NK-92 (cell line): ENCODE measurements around the gene LRRC55.

ENCODE experiments used
- DNase-seq: peaks from one replicate; lab custom pipeline; 2025; ENCODE audit not compliant: unreplicated experiment; lab: John Stamatoyannopoulos, UW

LRRC55 gene, protein sequence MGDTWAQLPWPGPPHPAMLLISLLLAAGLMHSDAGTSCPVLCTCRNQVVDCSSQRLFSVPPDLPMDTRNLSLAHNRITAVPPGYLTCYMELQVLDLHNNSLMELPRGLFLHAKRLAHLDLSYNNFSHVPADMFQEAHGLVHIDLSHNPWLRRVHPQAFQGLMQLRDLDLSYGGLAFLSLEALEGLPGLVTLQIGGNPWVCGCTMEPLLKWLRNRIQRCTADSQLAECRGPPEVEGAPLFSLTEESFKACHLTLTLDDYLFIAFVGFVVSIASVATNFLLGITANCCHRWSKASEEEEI

DNA sequence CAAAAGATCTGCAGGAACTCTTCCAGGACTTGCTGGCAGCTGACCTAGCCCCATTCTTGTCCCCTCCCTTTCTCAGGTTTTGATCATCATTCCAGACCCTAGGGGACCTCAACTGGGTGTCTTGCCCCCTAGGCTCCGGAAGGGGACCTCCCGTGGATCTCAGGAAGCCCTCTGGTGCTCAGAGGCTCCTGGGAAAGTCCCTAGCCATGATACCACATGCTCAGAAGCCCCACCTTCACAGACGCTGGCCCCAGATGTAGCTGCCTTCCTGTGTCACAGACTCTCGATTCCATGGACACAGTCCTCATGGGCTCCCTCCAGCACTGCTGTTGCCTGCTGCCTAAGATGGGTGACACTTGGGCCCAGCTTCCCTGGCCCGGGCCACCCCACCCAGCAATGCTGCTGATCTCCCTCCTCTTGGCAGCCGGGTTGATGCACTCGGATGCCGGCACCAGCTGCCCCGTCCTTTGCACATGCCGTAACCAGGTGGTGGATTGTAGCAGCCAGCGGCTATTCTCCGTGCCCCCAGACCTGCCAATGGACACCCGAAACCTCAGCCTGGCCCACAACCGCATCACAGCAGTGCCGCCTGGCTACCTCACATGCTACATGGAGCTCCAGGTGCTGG lies at the start of gene LRRC55:
Gene LRRC55, plus strand, starts transcription at position 276 of the 628 bp plus-strand sequence. Its CDS starts 70 bp downstream, at position 346.
- DNase-seq = no peak

DNA sequence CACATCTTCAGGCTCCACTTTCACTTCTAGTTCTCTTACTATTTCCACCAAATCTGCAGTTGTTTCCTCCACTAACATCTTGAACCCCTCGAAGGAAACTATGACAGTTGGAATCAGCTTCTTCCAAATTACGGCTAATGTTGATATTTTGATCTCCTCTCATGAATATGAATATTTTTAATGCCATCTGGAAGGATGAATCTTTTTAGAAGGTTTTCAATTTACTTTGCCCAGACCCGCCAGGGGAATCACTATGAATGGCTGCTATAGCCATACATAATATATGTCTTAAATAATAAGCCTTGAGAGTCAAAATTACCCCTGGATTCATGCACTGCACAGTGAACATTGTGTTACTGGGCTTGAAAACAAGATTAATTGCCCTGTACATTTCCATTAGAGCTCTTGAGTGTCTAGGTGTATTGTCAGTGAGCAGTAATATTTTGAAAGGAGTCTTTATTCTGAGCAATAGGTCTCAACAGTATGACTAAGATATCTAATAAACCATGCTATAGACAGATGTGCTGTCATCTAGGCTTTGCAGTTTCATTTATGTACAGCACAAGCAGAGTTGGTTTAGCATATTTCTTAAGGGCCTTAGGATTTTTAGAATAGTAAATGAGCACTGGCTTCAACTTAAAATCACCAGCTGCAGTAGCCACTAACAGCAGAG lies 48.3 kb upstream of the LRRC55 start:
- DNase-seq = no peak

DNA sequence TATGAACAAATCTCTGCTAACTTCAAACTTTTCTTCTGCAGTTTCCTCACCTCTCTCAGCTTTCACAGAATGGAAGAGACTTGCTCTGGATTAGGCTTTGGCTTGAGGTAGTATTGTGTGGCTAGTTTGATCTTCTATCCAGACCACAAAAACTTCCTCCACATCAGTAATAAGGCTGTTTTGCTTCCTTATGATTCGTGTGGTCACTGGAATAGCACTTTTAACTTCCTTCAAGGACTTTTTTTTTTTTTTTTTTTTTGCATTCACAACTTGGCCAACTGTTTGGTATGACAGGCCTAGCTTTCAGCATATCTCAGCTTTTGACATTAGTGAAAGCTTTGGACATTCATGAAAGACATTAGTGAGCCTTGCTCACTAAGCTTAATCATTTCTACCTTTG lies 47.5 kb upstream of the LRRC55 start:
- no peak for DNase-seq

GRCh38 chr11:57135020-57135751 lies 46.6 kb upstream of the LRRC55 start:
- DNase-seq = no peak

DNA sequence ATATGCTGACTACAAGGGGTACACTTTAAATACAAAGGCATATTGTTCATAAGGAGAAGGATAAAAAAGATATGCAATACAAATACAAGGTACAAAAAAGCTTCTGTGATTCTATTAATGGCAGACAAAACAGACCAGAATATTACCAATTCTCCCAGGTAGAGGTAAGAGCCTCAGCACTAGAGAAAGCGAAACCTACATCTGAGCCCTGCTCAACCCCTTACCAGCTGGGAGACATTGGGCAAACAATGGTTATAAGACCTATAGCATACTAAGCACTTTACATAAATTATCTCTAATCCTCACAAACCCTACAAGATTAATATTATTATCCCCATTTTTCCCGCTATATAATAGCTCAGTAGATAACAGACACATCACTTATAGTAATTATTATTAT lies 41.2 kb upstream of the LRRC55 start:
- DNase-seq = no peak

- no peak for DNase-seq
These were observed 38.3 kb upstream of the LRRC55 start for GRCh38 chr11:57143459-57143858.

DNA sequence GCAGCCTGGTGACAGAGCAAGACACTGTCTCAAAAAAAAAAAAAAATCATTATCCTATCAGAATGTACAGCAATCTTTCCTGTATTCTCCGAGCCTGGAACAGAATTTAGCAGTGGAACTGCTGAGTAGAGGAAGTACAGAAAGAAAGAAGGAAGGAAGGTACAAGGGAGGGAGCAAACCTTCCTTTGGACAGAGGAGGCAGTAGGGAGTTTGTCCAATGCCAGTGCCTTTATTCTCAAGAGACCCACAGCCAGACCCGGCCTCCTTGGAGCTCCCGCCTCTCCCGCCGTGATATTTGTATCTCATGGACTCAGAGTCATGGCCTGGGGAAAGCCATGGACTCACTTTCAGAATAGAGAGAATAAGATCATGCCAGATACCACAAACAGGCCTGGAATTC lies 37.7 kb upstream of the LRRC55 start:
- DNase-seq = no peak

DNA sequence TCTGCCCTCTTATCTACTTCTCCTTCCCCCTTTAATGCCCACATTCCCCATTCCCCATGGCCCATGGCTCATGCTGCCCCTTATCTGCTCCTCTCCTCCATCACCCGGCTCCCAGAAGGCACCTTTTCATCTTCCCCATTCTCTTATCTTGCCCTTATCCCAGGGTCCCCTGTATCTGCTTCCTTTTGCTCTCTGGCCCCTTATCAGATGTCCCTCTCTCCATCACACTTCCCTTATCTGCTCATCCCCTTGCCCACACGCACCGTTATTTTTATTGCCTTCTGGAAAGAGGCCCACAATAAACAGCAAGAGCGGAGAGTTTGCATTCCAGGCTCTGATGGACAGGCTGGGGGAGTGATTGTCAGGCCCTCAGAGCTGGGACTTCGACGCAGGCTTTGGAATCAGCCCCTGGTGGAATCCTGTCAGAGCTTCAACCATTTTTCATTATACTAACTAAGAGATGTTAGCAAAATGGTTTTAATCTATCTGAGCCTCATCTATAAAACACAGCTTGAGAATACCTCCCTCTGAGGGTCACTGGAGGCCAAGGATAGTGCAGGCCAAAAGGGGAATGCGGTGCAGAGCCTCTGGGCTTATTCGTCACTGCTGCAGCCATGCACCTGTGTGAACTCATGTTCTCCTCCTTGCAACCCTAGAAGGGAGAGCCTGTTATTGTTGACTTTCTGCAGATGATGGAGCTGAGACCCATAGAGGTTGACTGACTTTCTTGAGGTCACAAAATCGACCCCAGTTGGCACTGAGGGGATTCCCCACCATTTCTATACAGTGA lies 37.0 kb upstream of the LRRC55 start:
- DNase-seq = no peak

- no peak for DNase-seq
These were observed 35.5 kb upstream of the LRRC55 start for GRCh38 chr11:57146301-57146700.

- DNase-seq = no peak
These were observed 33.1 kb upstream of the LRRC55 start for GRCh38 chr11:57148621-57149020.

DNA sequence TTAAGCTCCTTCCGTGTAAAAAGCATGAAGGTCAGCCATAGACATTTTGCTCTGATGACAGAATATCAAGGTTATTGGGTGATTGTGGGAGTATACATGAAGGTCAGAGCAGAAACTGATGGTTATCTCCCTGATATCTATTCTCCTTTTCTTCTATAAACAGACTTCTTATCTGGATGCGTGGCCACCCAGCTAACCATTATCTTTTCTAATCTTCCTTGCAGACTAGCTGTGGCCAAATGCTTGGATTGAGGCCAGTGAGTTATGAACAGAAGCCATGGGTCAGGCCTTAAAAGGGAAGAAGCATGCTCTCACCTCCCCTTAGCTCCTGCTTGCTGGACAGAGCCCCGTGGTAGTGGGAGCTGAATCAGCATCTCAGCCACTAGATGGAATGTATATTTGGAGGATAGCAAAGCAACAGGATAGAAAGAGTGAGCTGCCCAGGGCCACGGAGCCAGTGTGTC lies 31.3 kb upstream of the LRRC55 start:
- no peak for DNase-seq

GRCh38 chr11:57152134-57152533 lies 29.6 kb upstream of the LRRC55 start:
- DNase-seq = no peak

DNA sequence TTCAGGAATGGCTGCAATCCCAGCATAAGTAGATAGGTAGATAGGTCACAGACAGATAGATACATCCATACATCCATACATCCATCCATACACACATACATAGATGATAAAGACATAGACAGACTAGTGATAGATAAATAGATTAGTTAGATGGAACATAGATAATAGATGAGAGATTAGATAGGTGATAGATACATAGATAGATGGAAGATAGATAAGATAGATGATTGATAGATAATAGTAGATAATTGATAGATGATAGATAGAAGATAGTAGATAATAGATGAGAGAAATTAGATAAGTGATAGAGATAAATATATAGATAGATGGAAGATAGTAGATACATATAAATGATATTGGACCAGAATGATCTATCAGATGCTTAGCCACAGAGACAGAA lies 28.3 kb upstream of the LRRC55 start:
- no peak for DNase-seq

DNA sequence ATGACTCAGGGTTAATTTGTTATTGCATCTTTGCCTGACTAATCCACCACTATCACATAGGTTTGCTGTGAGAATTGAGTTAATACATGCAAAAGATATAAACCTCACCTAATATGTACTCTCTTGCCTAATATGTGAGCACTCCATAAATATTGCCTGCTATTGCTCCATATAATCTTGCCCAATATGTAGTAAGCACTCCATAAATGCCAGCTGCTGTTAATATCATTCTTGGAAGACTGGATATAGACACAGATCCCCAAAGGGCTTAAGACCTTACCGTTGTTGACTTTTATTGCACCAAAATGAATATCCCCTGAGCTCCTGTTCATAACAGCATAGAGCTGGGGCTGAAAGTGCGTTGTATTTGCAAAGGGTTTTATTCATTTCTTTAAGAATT lies 27.0 kb upstream of the LRRC55 start:
- no peak for DNase-seq

- DNase-seq = no peak
These were observed 26.4 kb upstream of the LRRC55 start for GRCh38 chr11:57155400-57155799.

DNA sequence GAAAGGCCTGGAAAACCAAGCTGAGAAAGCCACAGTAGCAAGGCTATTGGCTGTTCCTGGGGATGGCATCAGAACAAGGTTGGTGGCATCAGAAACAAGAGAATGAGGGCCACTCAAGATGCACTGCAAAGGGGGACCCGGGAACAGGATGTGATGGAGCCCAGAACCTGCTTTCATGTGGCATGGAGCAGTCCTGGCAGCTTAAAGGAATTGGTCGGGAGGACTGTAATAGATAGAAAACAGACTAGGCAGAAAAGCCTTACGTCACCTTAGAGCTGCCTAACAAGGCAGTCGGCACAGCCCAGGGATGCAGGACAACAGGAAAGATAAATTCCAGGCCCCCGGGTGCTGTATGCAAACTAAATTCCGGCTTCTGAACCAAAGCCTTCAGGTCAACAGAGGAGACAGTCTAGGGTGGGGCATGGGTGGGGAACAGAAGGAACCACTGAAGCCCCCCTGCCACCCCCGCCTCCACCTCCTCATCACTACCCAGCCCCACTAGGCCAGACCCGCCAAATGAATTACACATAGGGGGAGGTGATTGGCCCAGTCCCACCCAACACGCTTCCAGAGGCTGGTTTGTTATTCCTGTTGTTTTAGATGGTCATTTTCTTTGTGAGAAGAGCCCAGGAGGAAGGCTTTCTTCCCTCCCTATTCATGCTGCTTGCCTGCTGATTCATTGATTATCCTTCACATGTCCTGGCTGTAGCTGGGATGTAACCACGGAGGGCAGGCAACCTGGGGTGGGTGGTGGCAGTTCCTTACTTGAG lies 25.7 kb upstream of the LRRC55 start:
- DNase-seq = no peak

GRCh38 chr11:57156928-57157327 lies 24.8 kb upstream of the LRRC55 start:
- no peak for DNase-seq

DNA sequence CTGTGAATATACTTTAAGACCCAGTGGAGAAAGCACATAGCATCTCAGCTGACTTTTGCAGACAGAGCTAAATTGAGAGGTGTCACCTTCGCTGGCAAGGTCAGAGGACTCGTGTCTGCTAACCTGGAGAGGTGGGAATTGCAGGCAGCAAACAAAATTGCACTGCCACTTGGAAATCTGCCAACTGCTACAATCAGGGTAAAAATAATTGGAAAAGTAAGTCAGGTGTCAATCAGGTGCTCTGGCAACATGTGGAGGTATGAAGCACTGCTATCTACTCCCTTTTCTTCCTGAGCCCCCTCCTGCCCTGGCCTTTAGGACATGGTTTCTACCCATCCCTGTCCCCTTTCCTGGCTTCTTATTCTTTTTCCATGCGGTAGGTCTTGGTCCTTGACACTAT lies 24.1 kb upstream of the LRRC55 start:
- no peak for DNase-seq

- no peak for DNase-seq
These were observed 23.6 kb upstream of the LRRC55 start for GRCh38 chr11:57158180-57158579.

DNA sequence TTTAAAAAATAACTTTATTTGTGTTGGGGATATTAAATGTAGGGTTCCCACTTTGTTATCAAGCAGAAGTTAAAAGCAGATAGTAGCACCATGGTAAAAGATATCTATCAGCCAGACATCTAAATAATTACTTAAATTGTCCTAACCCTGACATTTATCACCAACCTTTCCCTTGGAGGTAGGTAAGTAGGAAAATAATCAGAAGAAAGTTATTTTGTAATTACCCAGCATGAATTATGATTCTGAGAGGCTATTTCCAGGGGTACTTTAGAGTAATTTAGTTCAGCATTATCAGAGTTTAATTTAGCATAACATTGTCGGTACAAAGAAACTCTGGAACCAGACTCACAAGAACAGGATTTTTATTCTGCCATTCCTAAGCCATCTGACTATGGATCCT lies 23.2 kb upstream of the LRRC55 start:
- no peak for DNase-seq
